K562 (cell line): ENCODE data around the gene SMAD3. TPM values are rescaled to one million over a fixed set of nuclear protein-coding genes. Genes with fewer than 3 reads are reported as not detected.

Experiments
- CCNT2 ChIP-seq: IDR thresholded peaks from 2 replicates; pipeline ENCODE4 v1.6.1; 2011; ENCODE audit warnings: borderline replicate concordance, low read depth, mild to moderate bottlenecking, moderate library complexity, mixed read lengths, low read length; ENCODE audit not compliant: insufficient read length; ENCODE audit errors: extremely low read depth
- ESRRA ChIP-seq: fragments of 450-650 bp; IDR thresholded peaks from 2 replicates; pipeline ENCODE4 v1.6.1; 2014; ENCODE audit warnings: low read depth, mild to moderate bottlenecking, moderate library complexity, borderline replicate concordance
- RBM17 ChIP-seq: fragments of 200-400 bp; formaldehyde crosslinking; IDR thresholded peaks from 2 replicates; pipeline ENCODE4 v1.6.1; 2017; ENCODE audit warnings: low read depth, mild to moderate bottlenecking, low read length, borderline replicate concordance
- RCOR1 ChIP-seq, 2 experiments: IDR thresholded peaks; 2 replicates each; pipeline ENCODE4 v1.6.1; 2012; ENCODE audit warnings: low read depth in 2 of 2, low read length in 2 of 2, borderline replicate concordance in 1 of 2, improper control_type of control experiment in 1 of 2
- SAFB2 ChIP-seq: fragments of 200-400 bp; formaldehyde crosslinking; IDR thresholded peaks from 2 replicates; pipeline ENCODE4 v1.6.1; 2018; ENCODE audit warnings: borderline replicate concordance, low read length, low read depth, moderate library complexity; ENCODE audit not compliant: severe bottlenecking
- SMAD1 ChIP-seq: fragments of 150-350 bp; IDR thresholded peaks from 2 replicates; pipeline ENCODE4 v1.6.1; 2014; ENCODE audit warnings: low read length, low read depth; ENCODE audit not compliant: partially characterized antibody
- STAT5B ChIP-seq: fragments of 250-450 bp; sonication (Bioruptor Pico); IDR thresholded peaks from 2 replicates; pipeline ENCODE4 v1.8.0; 2021; ENCODE audit warnings: mild to moderate bottlenecking, inconsistent platforms
- TAF15 ChIP-seq: fragments of 200-400 bp; formaldehyde crosslinking; IDR thresholded peaks from 2 replicates; pipeline ENCODE4 v1.6.1; 2017; ENCODE audit warnings: mild to moderate bottlenecking, low read depth, low read length, moderate library complexity
- TEAD2 ChIP-seq: fragments of 450-650 bp; IDR thresholded peaks from 2 replicates; pipeline ENCODE4 v1.6.1; 2016; ENCODE audit warnings: missing genetic modification characterization, control low read depth, missing compliant biosample characterization
- ZNF384 ChIP-seq: IDR thresholded peaks from 2 replicates; pipeline ENCODE4 v1.6.1; 2012; ENCODE audit warnings: low read depth, low read length, improper control_type of control experiment
- ZNF408 ChIP-seq: fragments of 250-450 bp; sonication (Bioruptor Pico); IDR thresholded peaks from 2 replicates; pipeline ENCODE4 v1.4.0; 2020; ENCODE audit warnings: low read depth, mild to moderate bottlenecking, moderate library complexity
- ZNF644 ChIP-seq: fragments of 200-800 bp; sonication (Bioruptor generic); IDR thresholded peaks from 2 replicates; pipeline ENCODE4 v1.6.1; 2016; ENCODE audit warnings: low read depth, missing genetic modification characterization, missing compliant biosample characterization
- ZNF785 ChIP-seq: fragments of 250-450 bp; sonication (Bioruptor Pico); IDR thresholded peaks from 2 replicates; pipeline ENCODE4 v1.4.0; 2020; ENCODE audit warnings: mild to moderate bottlenecking
- polyA plus RNA-seq, 8 experiments: library from polyadenylated mRNA; depleted of rRNA in 4 of 8; stranded (reverse) in 5 of 8; unstranded in 3 of 8; fragments of >200 nt; fragmentation: Nextera tagmentation in 2 of 8; fragmentation: Illumina TruSeq in 1 of 8; extraction: Ambion mirVana in 2 of 8; extraction: Trizol in 1 of 8; gene quantifications; 2 replicates each; pipeline versions ENCODE4 v1.2.1 to v1.2.3, GENCODE V29; 2011 to 2014; ENCODE audit warnings: inconsistent platforms in 1 of 8, missing spikeins in 1 of 8
- total RNA-seq, 7 experiments: library from RNA; depleted of rRNA in 6 of 7; stranded (reverse); fragments of >200 nt in 6 of 7; fragmentation: Illumina TruSeq in 2 of 7; extraction: Trizol in 2 of 7; gene quantifications; 2 replicates each; pipeline versions ENCODE4 v1.2.1 to v1.2.3, GENCODE V29; 2011 to 2021; ENCODE audit warnings: low replicate concordance in 1 of 7
- TF ChIP-seq, protein P1 (sequence below): sonication (generic); formaldehyde crosslinking; IDR thresholded peaks from 2 replicates; pipeline ENCODE4 v1.5.0; 2020; ENCODE audit warnings: missing genetic modification reagents
- TF ChIP-seq, protein P2 (sequence below): sonication (generic); formaldehyde crosslinking; IDR thresholded peaks from 2 replicates; pipeline ENCODE4 v1.8.0; 2022; ENCODE audit warnings: mild to moderate bottlenecking, missing genetic modification reagents
- TF ChIP-seq, protein P3 (sequence below): sonication (generic); formaldehyde crosslinking; IDR thresholded peaks from 2 replicates; pipeline ENCODE4 v1.8.0; 2022; ENCODE audit warnings: mild to moderate bottlenecking, missing genetic modification reagents, borderline replicate concordance
- TF ChIP-seq, protein P4 (sequence below), 3 experiments: IDR thresholded peaks in 2 of 3; conservative IDR thresholded peaks in 1 of 3; 2 replicates each; pipeline ENCODE4 v1.5.1; 2011 to 2012; ENCODE audit warnings: low read length in 3 of 3, mild to moderate bottlenecking in 3 of 3, control low read depth in 2 of 3, improper control_type of control experiment in 1 of 3, inconsistent platforms in 1 of 3, low read depth in 1 of 3, mixed read lengths in 1 of 3, moderate library complexity in 1 of 3; ENCODE audit not compliant: insufficient read depth in 2 of 3

Gene SMAD3
- total and polyA plus RNA-seq, 9 of the 15 experiments (the other 6 are each of a cell fraction or from before 2014, with no cell fraction given): 4.3 to 39.2 (median 11.1) TPM

DNA sequence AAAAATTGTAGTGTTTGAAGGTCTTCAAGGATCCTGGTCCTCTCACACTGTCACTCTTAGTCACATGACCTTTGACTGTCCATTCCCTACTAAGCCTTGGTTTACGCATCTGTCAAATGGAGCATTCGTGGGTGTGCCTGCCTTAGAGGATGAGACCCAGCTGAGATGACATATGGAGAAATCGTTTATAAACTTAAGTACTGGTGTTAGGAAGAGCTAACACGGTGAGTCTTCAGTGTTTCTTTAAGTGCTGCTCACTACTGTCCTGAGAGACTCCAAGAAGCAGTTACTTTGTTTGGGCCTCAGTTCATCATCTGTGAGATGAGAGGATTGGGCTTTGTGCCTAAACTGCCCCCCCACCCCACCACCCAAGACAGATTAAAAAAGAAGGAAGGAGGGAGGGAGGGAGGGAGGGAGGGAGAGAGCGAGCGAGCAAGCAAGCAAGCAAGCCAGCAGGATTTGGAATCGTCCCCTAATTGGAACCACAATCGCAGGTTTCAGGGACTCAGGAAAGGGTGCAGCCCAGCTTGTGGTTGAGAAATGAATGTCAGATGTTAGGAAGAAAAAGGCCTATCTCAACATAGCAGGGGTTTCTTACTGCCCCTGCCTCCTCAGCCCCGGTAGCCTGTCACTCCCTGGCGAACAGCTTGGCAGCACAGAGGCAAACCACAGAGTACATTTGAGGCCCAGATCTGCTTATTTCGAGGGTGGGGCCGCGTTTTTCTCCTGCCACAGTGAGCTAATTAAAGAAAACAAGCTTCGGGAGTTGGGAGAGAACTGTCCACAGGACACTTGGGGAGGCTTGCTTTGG, 32.7 kb downstream of the SMAD3 start (continued):
- TF ChIP-seq, protein P1, sequence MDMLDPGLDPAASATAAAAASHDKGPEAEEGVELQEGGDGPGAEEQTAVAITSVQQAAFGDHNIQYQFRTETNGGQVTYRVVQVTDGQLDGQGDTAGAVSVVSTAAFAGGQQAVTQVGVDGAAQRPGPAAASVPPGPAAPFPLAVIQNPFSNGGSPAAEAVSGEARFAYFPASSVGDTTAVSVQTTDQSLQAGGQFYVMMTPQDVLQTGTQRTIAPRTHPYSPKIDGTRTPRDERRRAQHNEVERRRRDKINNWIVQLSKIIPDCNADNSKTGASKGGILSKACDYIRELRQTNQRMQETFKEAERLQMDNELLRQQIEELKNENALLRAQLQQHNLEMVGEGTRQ (CRISPR knock-in tag): peak; percentile 49; the same call in 1 of the 2 replicates
- TF ChIP-seq TAF15: no peak
- no peak for TF ChIP-seq CCNT2
- TF ChIP-seq ZNF785 (CRISPR knock-in tag): no peak
- TF ChIP-seq SAFB2: no peak
- TF ChIP-seq ZNF408 (CRISPR knock-in tag): no peak
- peak in 1 of 2 experiments; percentile 34; a peak in 2 of 4 replicates for TF ChIP-seq RCOR1 (IDR thresholded peaks at IDR 0.05; ENCODE audit: borderline replicate concordance in 1 of 2, low read depth in 2 of 2, low read length in 2 of 2)
- no peak for TF ChIP-seq ZNF384
- TF ChIP-seq, protein P2, sequence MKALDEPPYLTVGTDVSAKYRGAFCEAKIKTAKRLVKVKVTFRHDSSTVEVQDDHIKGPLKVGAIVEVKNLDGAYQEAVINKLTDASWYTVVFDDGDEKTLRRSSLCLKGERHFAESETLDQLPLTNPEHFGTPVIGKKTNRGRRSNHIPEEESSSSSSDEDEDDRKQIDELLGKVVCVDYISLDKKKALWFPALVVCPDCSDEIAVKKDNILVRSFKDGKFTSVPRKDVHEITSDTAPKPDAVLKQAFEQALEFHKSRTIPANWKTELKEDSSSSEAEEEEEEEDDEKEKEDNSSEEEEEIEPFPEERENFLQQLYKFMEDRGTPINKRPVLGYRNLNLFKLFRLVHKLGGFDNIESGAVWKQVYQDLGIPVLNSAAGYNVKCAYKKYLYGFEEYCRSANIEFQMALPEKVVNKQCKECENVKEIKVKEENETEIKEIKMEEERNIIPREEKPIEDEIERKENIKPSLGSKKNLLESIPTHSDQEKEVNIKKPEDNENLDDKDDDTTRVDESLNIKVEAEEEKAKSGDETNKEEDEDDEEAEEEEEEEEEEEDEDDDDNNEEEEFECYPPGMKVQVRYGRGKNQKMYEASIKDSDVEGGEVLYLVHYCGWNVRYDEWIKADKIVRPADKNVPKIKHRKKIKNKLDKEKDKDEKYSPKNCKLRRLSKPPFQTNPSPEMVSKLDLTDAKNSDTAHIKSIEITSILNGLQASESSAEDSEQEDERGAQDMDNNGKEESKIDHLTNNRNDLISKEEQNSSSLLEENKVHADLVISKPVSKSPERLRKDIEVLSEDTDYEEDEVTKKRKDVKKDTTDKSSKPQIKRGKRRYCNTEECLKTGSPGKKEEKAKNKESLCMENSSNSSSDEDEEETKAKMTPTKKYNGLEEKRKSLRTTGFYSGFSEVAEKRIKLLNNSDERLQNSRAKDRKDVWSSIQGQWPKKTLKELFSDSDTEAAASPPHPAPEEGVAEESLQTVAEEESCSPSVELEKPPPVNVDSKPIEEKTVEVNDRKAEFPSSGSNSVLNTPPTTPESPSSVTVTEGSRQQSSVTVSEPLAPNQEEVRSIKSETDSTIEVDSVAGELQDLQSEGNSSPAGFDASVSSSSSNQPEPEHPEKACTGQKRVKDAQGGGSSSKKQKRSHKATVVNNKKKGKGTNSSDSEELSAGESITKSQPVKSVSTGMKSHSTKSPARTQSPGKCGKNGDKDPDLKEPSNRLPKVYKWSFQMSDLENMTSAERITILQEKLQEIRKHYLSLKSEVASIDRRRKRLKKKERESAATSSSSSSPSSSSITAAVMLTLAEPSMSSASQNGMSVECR: no peak
- TF ChIP-seq SMAD1: no peak
- TF ChIP-seq ZNF644: peak; percentile 5; the same call in 1 of the 2 replicates
- TF ChIP-seq, protein P3, sequence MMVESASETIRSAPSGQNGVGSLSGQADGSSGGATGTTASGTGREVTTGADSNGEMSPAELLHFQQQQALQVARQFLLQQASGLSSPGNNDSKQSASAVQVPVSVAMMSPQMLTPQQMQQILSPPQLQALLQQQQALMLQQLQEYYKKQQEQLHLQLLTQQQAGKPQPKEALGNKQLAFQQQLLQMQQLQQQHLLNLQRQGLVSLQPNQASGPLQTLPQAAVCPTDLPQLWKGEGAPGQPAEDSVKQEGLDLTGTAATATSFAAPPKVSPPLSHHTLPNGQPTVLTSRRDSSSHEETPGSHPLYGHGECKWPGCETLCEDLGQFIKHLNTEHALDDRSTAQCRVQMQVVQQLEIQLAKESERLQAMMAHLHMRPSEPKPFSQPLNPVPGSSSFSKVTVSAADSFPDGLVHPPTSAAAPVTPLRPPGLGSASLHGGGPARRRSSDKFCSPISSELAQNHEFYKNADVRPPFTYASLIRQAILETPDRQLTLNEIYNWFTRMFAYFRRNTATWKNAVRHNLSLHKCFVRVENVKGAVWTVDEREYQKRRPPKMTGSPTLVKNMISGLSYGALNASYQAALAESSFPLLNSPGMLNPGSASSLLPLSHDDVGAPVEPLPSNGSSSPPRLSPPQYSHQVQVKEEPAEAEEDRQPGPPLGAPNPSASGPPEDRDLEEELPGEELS (CRISPR knock-in tag): no peak
- no peak for TF ChIP-seq RBM17
- no peak for TF ChIP-seq TEAD2 (tag)
- TF ChIP-seq, protein P4, sequence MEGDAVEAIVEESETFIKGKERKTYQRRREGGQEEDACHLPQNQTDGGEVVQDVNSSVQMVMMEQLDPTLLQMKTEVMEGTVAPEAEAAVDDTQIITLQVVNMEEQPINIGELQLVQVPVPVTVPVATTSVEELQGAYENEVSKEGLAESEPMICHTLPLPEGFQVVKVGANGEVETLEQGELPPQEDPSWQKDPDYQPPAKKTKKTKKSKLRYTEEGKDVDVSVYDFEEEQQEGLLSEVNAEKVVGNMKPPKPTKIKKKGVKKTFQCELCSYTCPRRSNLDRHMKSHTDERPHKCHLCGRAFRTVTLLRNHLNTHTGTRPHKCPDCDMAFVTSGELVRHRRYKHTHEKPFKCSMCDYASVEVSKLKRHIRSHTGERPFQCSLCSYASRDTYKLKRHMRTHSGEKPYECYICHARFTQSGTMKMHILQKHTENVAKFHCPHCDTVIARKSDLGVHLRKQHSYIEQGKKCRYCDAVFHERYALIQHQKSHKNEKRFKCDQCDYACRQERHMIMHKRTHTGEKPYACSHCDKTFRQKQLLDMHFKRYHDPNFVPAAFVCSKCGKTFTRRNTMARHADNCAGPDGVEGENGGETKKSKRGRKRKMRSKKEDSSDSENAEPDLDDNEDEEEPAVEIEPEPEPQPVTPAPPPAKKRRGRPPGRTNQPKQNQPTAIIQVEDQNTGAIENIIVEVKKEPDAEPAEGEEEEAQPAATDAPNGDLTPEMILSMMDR (IDR thresholded peaks at IDR 0.05 in 2 of 3, conservative IDR thresholded peaks at IDR 0.05 in 1 of 3; ENCODE audit: insufficient read depth in 2 of 3, low read depth in 1 of 3, low read length in 3 of 3): no peak
- TF ChIP-seq ESRRA: no peak
- TF ChIP-seq STAT5B (CRISPR knock-in tag): no peak
